Muscle of leg (tissue), 11 donors: ENCODE measurements around the gene ATP8B3. TPM values are rescaled to one million over a fixed set of nuclear protein-coding genes. Genes with fewer than 3 reads are reported as not detected.

Experiments used
- DNase-seq: peaks from one replicate; pipeline ENCODE4 v3.0.0; 2013
- H3K27ac ChIP-seq: one replicate; pipeline ENCODE4 v1.5.1; 2013; ENCODE audit warnings: mild to moderate bottlenecking, low read length, control low read depth
- H3K27me3 ChIP-seq: one replicate; pipeline ENCODE4 v1.6.1; 2013; ENCODE audit warnings: low read length; ENCODE audit not compliant: control insufficient read depth, insufficient read depth
- H3K36me3 ChIP-seq: one replicate; pipeline ENCODE4 v1.6.1; 2013; ENCODE audit warnings: low read length; ENCODE audit not compliant: control insufficient read depth, insufficient read depth
- H3K4me1 ChIP-seq: one replicate; pipeline ENCODE4 v1.6.1; 2013; ENCODE audit warnings: low read length; ENCODE audit not compliant: control insufficient read depth, insufficient read depth
- H3K4me3 ChIP-seq: one replicate; pipeline ENCODE4 v1.5.1; 2013; ENCODE audit warnings: low read length, control low read depth
- H3K9me3 ChIP-seq: replicated peaks from 2 replicates; pipeline ENCODE4 v1.6.1; 2013; ENCODE audit warnings: low read depth, low read length; ENCODE audit not compliant: control insufficient read depth
- WGBS: methylation state at CpG from one replicate; pipeline ENCODE4 v1.1.5; 2013; ENCODE audit warnings: missing lambda C conversion rate; ENCODE audit not compliant: insufficient coverage; 5-methylcytosine and 5-hydroxymethylcytosine counted together
- polyA plus RNA-seq, 8 donors: library from polyadenylated mRNA; unstranded; fragments of 120-200 nt; gene quantifications; one replicate each; pipeline versions ENCODE4 v1.2.1 to v1.2.3, GENCODE V29; 2013; ENCODE audit warnings: inconsistent platforms in 1 of 8, low replicate concordance in 1 of 8; ENCODE audit not compliant: insufficient read length in 8 of 8, insufficient read depth in 1 of 8
- total RNA-seq: library from RNA; stranded (reverse); fragments of 120-200 nt; gene quantifications from one replicate; pipeline ENCODE4 v1.2.4, GENCODE V29; 2013

Gene ATP8B3
- total and polyA plus RNA-seq, 9 donors = 0.35 to 1.2 (median 0.54) TPM

DNA sequence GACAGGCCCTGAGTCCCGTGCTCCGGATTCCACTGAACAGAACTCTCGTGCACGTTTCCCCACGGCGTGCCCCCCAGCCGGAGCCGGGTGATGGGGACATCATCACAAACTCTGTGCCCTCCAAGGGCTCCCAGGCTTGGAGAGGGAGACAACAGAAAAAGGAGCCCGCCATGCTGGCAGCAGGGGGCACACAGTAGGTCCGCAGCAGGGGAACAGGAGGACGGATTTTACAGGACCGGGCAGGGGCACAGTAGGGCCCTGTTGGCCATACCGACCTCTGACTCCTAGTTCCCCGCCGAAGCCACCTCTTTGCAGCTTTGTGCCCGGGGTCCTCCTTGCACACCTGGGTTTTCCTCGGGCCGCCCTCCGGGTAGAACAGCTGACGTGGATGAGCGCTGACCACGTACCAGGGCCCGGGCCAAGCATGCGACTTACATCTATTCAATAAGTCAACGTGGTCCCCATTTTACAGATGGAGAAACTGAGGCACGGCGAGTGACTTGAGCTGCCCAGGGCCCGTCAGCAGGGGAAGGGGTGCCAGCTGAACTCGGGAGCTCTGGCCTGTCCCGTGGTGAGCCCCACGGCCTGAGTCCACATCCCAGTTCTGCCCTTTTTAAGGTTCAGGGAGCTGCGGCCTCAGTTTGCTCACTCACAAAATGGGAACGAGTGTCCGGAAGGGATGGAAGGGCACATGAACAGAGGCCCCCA, 68.9 kb downstream of the ATP8B3 start:
- Histone ChIP-seq H3K27me3 (peaks cover 74% of the 10 kb centered on the region), H3K27ac (no peak overlapping the region), H3K9me3 (peaks cover 3% of the 10 kb centered on the region), H3K4me3 (no peak overlapping the region), H3K36me3 (no peaks in the 10 kb centered on the region), H3K4me1 (no peaks in the 10 kb centered on the region)
- DNase-seq = no peak
- 78% methylated on average over 32 of the region's 34 CpGs for WGBS

DNA sequence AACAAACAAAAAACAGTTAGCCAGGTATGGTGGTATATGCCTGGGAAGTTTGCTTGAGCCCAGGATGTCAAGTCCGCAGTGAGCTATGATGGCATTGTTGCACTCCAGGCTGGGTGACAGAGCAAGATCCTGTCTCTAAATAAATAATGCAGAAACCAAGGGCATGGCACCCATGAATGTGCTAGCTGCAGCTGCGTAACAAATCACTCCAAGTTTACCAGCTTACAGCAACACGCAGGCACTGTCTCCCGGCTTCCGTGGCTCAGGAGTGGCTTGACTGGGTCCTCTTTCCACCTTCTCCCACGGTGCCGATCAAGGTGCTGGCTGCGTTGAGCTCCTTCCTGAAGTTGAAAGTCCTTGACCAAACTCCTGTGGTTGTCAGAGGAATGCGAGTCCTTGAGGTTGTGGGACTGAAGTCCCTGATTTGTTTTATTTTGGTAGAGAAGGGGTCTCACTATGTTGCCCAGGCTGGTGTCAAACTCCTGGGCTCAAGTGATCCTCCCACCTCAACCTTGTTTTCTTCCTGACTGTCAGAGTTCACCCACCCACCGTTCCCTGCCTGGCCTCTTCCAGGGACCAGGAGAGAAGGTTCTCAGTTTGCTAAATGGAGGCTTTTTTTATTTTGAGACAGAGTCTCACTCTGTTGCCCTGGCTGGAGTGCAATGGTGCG, 72.0 kb downstream of the ATP8B3 start:
- H3K4me3 ChIP-seq = no peak overlapping the region
- 93% methylated on average over 8 of the region's 11 CpGs for WGBS
- DNase-seq = no peak
- H3K27me3 ChIP-seq = peaks cover 69% of the 10 kb centered on the region
- no peaks in the 10 kb centered on the region for H3K4me1 ChIP-seq
- H3K9me3 ChIP-seq = peaks cover 3% of the 10 kb centered on the region
- no peak overlapping the region for H3K27ac ChIP-seq
- H3K36me3 ChIP-seq = no peaks in the 10 kb centered on the region

- Histone ChIP-seq H3K27me3 (peaks cover 72% of the 10 kb centered on the region), H3K27ac (no peak overlapping the region)
- WGBS = 40% methylated on average over 13 of the region's 22 CpGs
Measured at GRCh38 chr19:1736927-1737326, 75.1 kb downstream of the ATP8B3 start.

GRCh38 chr19:1736280-1736679, 75.8 kb downstream of the ATP8B3 start:
- Histone ChIP-seq H3K36me3 (no peaks in the 10 kb centered on the region), H3K4me1 (no peaks in the 10 kb centered on the region), H3K9me3 (peaks cover 3% of the 10 kb centered on the region), H3K27me3 (peaks cover 73% of the 10 kb centered on the region), H3K27ac (no peak overlapping the region), H3K4me3 (no peak overlapping the region)
- WGBS = 63% methylated on average over 2 of the region's 3 CpGs
- DNase-seq = no peak

More at GRCh38 chr19:1736927-1737326, 75.1 kb downstream of the ATP8B3 start:
- Histone ChIP-seq H3K4me3 (no peak overlapping the region), H3K36me3 (no peaks in the 10 kb centered on the region), H3K9me3 (peaks cover 3% of the 10 kb centered on the region), H3K4me1 (no peaks in the 10 kb centered on the region)
- no peak for DNase-seq

DNA sequence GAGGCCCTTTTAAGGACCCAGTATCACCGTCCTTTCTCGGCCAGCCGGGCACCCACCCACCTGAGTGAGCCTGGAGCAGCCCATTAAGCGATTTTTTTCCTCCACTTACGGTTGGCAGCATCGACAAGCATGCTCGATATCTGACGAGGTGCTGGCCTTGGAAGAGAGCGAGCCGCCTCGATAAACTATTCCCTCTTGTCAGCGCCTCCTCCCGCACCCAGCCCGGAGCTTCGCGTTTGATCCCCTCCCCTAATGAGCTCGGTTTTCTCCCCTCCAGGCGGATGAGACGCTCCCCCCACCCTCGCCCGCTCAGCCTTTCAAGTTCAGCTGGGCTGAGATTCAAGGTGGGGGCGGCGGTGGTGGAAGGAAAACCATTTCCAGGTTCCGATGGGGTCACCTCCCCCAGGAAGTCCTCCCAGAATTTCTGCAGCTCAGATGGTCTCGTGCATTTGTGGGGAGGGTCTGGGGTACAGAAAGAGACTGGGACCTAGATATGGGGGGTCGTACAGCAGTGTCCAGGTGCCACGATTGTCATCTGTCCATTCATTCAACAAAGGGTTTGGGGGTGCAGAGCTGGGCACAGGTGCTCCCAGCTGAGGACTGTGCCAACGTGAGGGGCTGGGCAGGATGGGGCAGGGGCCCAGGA, 77.6 kb downstream of the ATP8B3 start:
- Histone ChIP-seq H3K27ac (no peak overlapping the region), H3K36me3 (no peaks in the 10 kb centered on the region), H3K9me3 (no peaks in the 10 kb centered on the region), H3K4me1 (no peaks in the 10 kb centered on the region), H3K4me3 (no peak overlapping the region), H3K27me3 (peaks cover 76% of the 10 kb centered on the region)
- DNase-seq = no peak
- WGBS = 15% methylated on average over 18 of the region's 28 CpGs

Other genes with a start within 250 kb of the ATP8B3 start
- gene MEX3D, start 244.0 kb downstream of the ATP8B3 start, total RNA-seq = 30.1 TPM
- gene MEX3D, start 244.0 kb downstream of the ATP8B3 start, polyA plus RNA-seq = 10 to 100 TPM; 23.8 to 40.3 (median 31.9) TPM
- gene MBD3, start 219.4 kb downstream of the ATP8B3 start, total RNA-seq = 58.6 TPM
- 10 to 100 TPM; 57.2 to 73.5 (median 70.5) TPM for gene MBD3, start 219.4 kb downstream of the ATP8B3 start, polyA plus RNA-seq
- 211 TPM for gene UQCR11, start 206.8 kb downstream of the ATP8B3 start, total RNA-seq
- 100 to 1,000 TPM in 7 of 8 donors, 10 to 100 TPM in 1; 95.4 to 159 (median 126) TPM for gene UQCR11, start 206.8 kb downstream of the ATP8B3 start, polyA plus RNA-seq
- 73.5 TPM for gene TCF3, start 159.7 kb downstream of the ATP8B3 start, total RNA-seq
- gene TCF3, start 159.7 kb downstream of the ATP8B3 start, polyA plus RNA-seq = 100 to 1,000 TPM; 111 to 153 (median 127) TPM
- gene ONECUT3, start 58.8 kb downstream of the ATP8B3 start, total RNA-seq = not detected
- under 1 TPM in 6 of 8 donors, not detected in 2; 0.01 to 0.05 (median 0.03) TPM for gene ONECUT3, start 58.8 kb downstream of the ATP8B3 start, polyA plus RNA-seq
- gene REXO1, start 36.2 kb upstream of the ATP8B3 start, total RNA-seq = 4.8 TPM
- gene REXO1, start 36.2 kb upstream of the ATP8B3 start, polyA plus RNA-seq = 10 to 100 TPM; 18.8 to 26.9 (median 24.1) TPM
- gene KLF16, start 51.3 kb upstream of the ATP8B3 start, total RNA-seq = 4.1 TPM
- 10 to 100 TPM in 7 of 8 donors, 1 to 10 TPM in 1; 9.9 to 15.0 (median 12.7) TPM for gene KLF16, start 51.3 kb upstream of the ATP8B3 start, polyA plus RNA-seq
- gene ABHD17A, start 73.2 kb upstream of the ATP8B3 start, total RNA-seq = 63.7 TPM
- 10 to 100 TPM; 55.7 to 73.5 (median 58.3) TPM for gene ABHD17A, start 73.2 kb upstream of the ATP8B3 start, polyA plus RNA-seq
- 1.0 TPM for gene ADAT3, start 93.1 kb upstream of the ATP8B3 start, total RNA-seq
- gene ADAT3, start 93.1 kb upstream of the ATP8B3 start, polyA plus RNA-seq = 1 to 10 TPM; 1.5 to 3.3 (median 2.3) TPM
- gene SCAMP4, start 93.1 kb upstream of the ATP8B3 start, total RNA-seq = 14.9 TPM
- gene SCAMP4, start 93.1 kb upstream of the ATP8B3 start, polyA plus RNA-seq = 10 to 100 TPM; 26.4 to 45.3 (median 33.7) TPM
- gene CSNK1G2, start 128.9 kb upstream of the ATP8B3 start, total RNA-seq = 33.2 TPM
- 10 to 100 TPM; 32.2 to 46.2 (median 42.3) TPM for gene CSNK1G2, start 128.9 kb upstream of the ATP8B3 start, polyA plus RNA-seq
- gene BTBD2, start 203.4 kb upstream of the ATP8B3 start, total RNA-seq = 28.6 TPM
- 10 to 100 TPM; 57.2 to 87.5 (median 74.6) TPM for gene BTBD2, start 203.4 kb upstream of the ATP8B3 start, polyA plus RNA-seq
- gene MKNK2, start 239.0 kb upstream of the ATP8B3 start, total RNA-seq = 64.6 TPM
- gene MKNK2, start 239.0 kb upstream of the ATP8B3 start, polyA plus RNA-seq = 100 to 1,000 TPM in 1 of 8 donors, 10 to 100 TPM in 7; 56.9 to 115 (median 76.2) TPM